HEK293T (cell line): Measurements from ENCODE around the gene CUL3.

Experiments used
- HDGF ChIP-seq: fragments of 450-650 bp; IDR thresholded peaks from 2 replicates; pipeline ENCODE4 v1.6.1; 2017; ENCODE audit warnings: antibody characterized with exemption, borderline replicate concordance
- PKNOX1 ChIP-seq: fragments of 450-650 bp; IDR thresholded peaks from 2 replicates; pipeline ENCODE4 v1.6.1; 2016
- SP1 ChIP-seq: fragments of 450-650 bp; IDR thresholded peaks from 2 replicates; pipeline ENCODE4 v1.6.1; 2017

- TF ChIP-seq HDGF (no peak), PKNOX1 (no peak), SP1 (no peak)
Measured at GRCh38 chr2:224569654-224570053, 15.5 kb downstream of the CUL3 start.
